KMS-11 (cell line): ENCODE results near the gene GYG2.

Experiments
- H2AFZ ChIP-seq: fragments of 200-600 bp; sonication (generic); 2 replicates; pipeline ENCODE4 v1.6.1; 2016; ENCODE audit warnings: antibody characterized with exemption, mixed run types, low read depth
- H3K27ac ChIP-seq: fragments of 200-600 bp; sonication (generic); 2 replicates; pipeline ENCODE4 v1.6.1; 2016; ENCODE audit warnings: mild to moderate bottlenecking, mixed run types
- H3K27me3 ChIP-seq: fragments of 200-600 bp; sonication (generic); 2 replicates; pipeline ENCODE4 v1.6.1; 2017; ENCODE audit warnings: mild to moderate bottlenecking, low read depth, mixed run types, moderate library complexity; ENCODE audit not compliant: insufficient read depth
- H3K36me3 ChIP-seq: fragments of 200-600 bp; sonication (generic); 2 replicates; pipeline ENCODE4 v1.6.1; 2017; ENCODE audit warnings: mild to moderate bottlenecking, mixed run types; ENCODE audit not compliant: insufficient read depth
- H3K4me1 ChIP-seq: fragments of 200-600 bp; sonication (generic); 2 replicates; pipeline ENCODE4 v1.6.1; 2016; ENCODE audit warnings: mild to moderate bottlenecking, low read depth, mixed run types; ENCODE audit not compliant: poor library complexity, severe bottlenecking
- H3K4me2 ChIP-seq: fragments of 200-600 bp; sonication (generic); 2 replicates; pipeline ENCODE4 v1.7.0; 2016; ENCODE audit warnings: mild to moderate bottlenecking, mixed run types
- H3K4me3 ChIP-seq: fragments of 200-600 bp; sonication (generic); IDR thresholded peaks from 2 replicates; pipeline ENCODE4 v1.6.1; 2017; ENCODE audit warnings: low read depth, low read length, mixed read lengths; ENCODE audit not compliant: insufficient read depth
- H3K79me2 ChIP-seq: fragments of 200-600 bp; sonication (generic); 2 replicates; pipeline ENCODE4 v1.6.1; 2016; ENCODE audit warnings: low read depth, mixed run types; ENCODE audit not compliant: insufficient read depth
- H3K9ac ChIP-seq: fragments of 200-600 bp; sonication (generic); 2 replicates; pipeline ENCODE4 v1.6.1; 2016; ENCODE audit warnings: mild to moderate bottlenecking, mixed run types
- H4K20me1 ChIP-seq: fragments of 200-600 bp; sonication (generic); 2 replicates; pipeline ENCODE4 v1.6.1; 2016; ENCODE audit warnings: mild to moderate bottlenecking, mixed run types; ENCODE audit not compliant: insufficient read depth
- CTCF ChIP-seq: fragments of 200-600 bp; sonication (generic); conservative IDR thresholded peaks from 2 replicates; pipeline ENCODE4 v1.6.1; 2017; ENCODE audit warnings: low read depth, mild to moderate bottlenecking, antibody characterized with exemption, low read length, moderate library complexity, mixed read lengths

GYG2 gene

GRCh38 chrX:2908125-2908685, 79.5 kb downstream of the GYG2 start:
- H4K20me1 ChIP-seq, result no peaks in the 10 kb centered on the region
- no peaks in the 10 kb centered on the region for H3K36me3 ChIP-seq
- no peak overlapping the region for H2AFZ ChIP-seq
- TF ChIP-seq CTCF, result no peak
- no peak overlapping the region for H3K4me3 ChIP-seq
- no peaks in the 10 kb centered on the region for H3K79me2 ChIP-seq
- H3K4me1 ChIP-seq, result no peaks in the 10 kb centered on the region
- no peaks in the 10 kb centered on the region for H3K27me3 ChIP-seq
- no peak overlapping the region for H3K9ac ChIP-seq
- H3K4me2 ChIP-seq, result no peak overlapping the region
- no peak overlapping the region for H3K27ac ChIP-seq

GRCh38 chrX:2910109-2910508, 81.4 kb downstream of the GYG2 start:
- H3K4me2 ChIP-seq, result no peak overlapping the region
- no peak overlapping the region for H3K27ac ChIP-seq
- H4K20me1 ChIP-seq, result no peaks in the 10 kb centered on the region
- no peak overlapping the region for H2AFZ ChIP-seq
- H3K36me3 ChIP-seq, result no peaks in the 10 kb centered on the region
- H3K79me2 ChIP-seq, result no peaks in the 10 kb centered on the region
- no peak for TF ChIP-seq CTCF
- no peak overlapping the region for H3K4me3 ChIP-seq
- no peak overlapping the region for H3K9ac ChIP-seq
- H3K4me1 ChIP-seq, result no peaks in the 10 kb centered on the region
- no peaks in the 10 kb centered on the region for H3K27me3 ChIP-seq

GRCh38 chrX:2913118-2913517, 84.4 kb downstream of the GYG2 start:
- no peak overlapping the region for H3K27ac ChIP-seq
- no peak overlapping the region for H3K4me2 ChIP-seq
- H3K79me2 ChIP-seq, result no peaks in the 10 kb centered on the region
- no peaks in the 10 kb centered on the region for H4K20me1 ChIP-seq
- H3K4me1 ChIP-seq, result no peaks in the 10 kb centered on the region
- H3K36me3 ChIP-seq, result no peaks in the 10 kb centered on the region
- no peak for TF ChIP-seq CTCF
- H3K4me3 ChIP-seq, result no peak overlapping the region
- no peak overlapping the region for H2AFZ ChIP-seq
- H3K27me3 ChIP-seq, result no peaks in the 10 kb centered on the region
- H3K9ac ChIP-seq, result no peak overlapping the region

GRCh38 chrX:2917767-2918166, 89.0 kb downstream of the GYG2 start:
- Histone ChIP-seq H4K20me1 (no peaks in the 10 kb centered on the region), H3K79me2 (no peaks in the 10 kb centered on the region), H3K36me3 (no peaks in the 10 kb centered on the region), H3K4me3 (no peak overlapping the region), H3K27ac (no peak overlapping the region), H2AFZ (no peak overlapping the region), H3K27me3 (no peaks in the 10 kb centered on the region), H3K4me2 (no peak overlapping the region), H3K4me1 (no peaks in the 10 kb centered on the region), H3K9ac (no peak overlapping the region)
- TF ChIP-seq CTCF, result no peak
